CD14-positive monocyte (primary cell): Measurements from ENCODE around the gene TMA7. TPM values are rescaled to one million over a fixed set of nuclear protein-coding genes. Genes with fewer than 3 reads are reported as not detected.
A peak's percentile ranks its signal among the peaks of the same experiment; 100 is the strongest.
"Not testable (repeated sequence)": the region's sequence is repeated elsewhere in the genome, so short reads cannot be mapped to it uniquely, and the experiment has no call there.

Experiments used
- DNase-seq, 3 donors: peaks; one replicate each; pipeline ENCODE4 v3.0.0-alpha.2; 2011 to 2022
- H2AFZ ChIP-seq: 2 replicates; pipeline ENCODE4 v1.6.0; 2012; ENCODE audit warnings: mild to moderate bottlenecking, low read depth, low read length, inconsistent platforms; ENCODE audit not compliant: insufficient read depth, poor library complexity, severe bottlenecking
- H3K27ac ChIP-seq, 2 donors: 1 replicate in 1 of 2; 2 replicates in 1 of 2; pipeline ENCODE4 v1.5.1; 2012 to 2013; ENCODE audit warnings: low read length in 2 of 2, control low read depth in 1 of 2, inconsistent platforms in 1 of 2, low read depth in 1 of 2, mild to moderate bottlenecking in 1 of 2
- H3K27me3 ChIP-seq, 2 donors: one replicate each; pipeline versions ENCODE4 v1.6.0 to v1.6.1; 2011 to 2013; ENCODE audit warnings: low read length in 2 of 2; ENCODE audit not compliant: control insufficient read depth in 2 of 2, insufficient read depth in 2 of 2
- H3K36me3 ChIP-seq, 2 donors: replicated peaks in 1 of 2; 1 replicate in 1 of 2; 2 replicates in 1 of 2; pipeline versions ENCODE4 v1.5.1 to v1.6.1; 2012 to 2013; ENCODE audit warnings: low read length in 2 of 2, control low read depth in 1 of 2, inconsistent platforms in 1 of 2, mild to moderate bottlenecking in 1 of 2; ENCODE audit not compliant: insufficient read depth in 2 of 2, control insufficient read depth in 1 of 2
- H3K4me1 ChIP-seq, 2 donors: 1 replicate in 1 of 2; 2 replicates in 1 of 2; pipeline versions ENCODE4 v1.5.1 to v1.6.1; 2012 to 2013; ENCODE audit warnings: low read length in 2 of 2, control low read depth in 1 of 2, inconsistent platforms in 1 of 2, mild to moderate bottlenecking in 1 of 2, moderate library complexity in 1 of 2; ENCODE audit not compliant: insufficient read depth in 2 of 2, control insufficient read depth in 1 of 2
- H3K4me2 ChIP-seq: replicated peaks from 2 replicates; pipeline ENCODE3; 2012; ENCODE audit warnings: low read length, moderate library complexity, mild to moderate bottlenecking; ENCODE audit not compliant: poor library complexity, severe bottlenecking; ENCODE audit errors: extremely low read depth
- H3K4me3 ChIP-seq, 3 experiments: fragments of 200-600 bp in 1 of 3; sonication (generic) in 1 of 3; replicated peaks in 1 of 3; 1 replicate in 2 of 3; 2 replicates in 1 of 3; pipeline ENCODE4 v1.5.1; 2011 to 2013; ENCODE audit warnings: low read length in 3 of 3, mild to moderate bottlenecking in 3 of 3, control low read depth in 2 of 3, low read depth in 2 of 3, inconsistent platforms in 1 of 3, moderate library complexity in 1 of 3
- H3K79me2 ChIP-seq: 2 replicates; pipeline ENCODE4 v1.6.0; 2012; ENCODE audit warnings: mild to moderate bottlenecking, control low read depth, inconsistent platforms, low read length, moderate library complexity; ENCODE audit not compliant: insufficient read depth
- H3K9ac ChIP-seq: 2 replicates; pipeline ENCODE4 v1.6.0; 2017; ENCODE audit warnings: low read length, mild to moderate bottlenecking; ENCODE audit not compliant: insufficient read depth, poor library complexity, severe bottlenecking
- H3K9me3 ChIP-seq, 2 donors: replicated peaks in 1 of 2; 1 replicate in 1 of 2; 2 replicates in 1 of 2; pipeline versions ENCODE4 v1.5.1 to v1.6.1; 2012 to 2013; ENCODE audit warnings: low read length in 2 of 2, control low read depth in 1 of 2; ENCODE audit not compliant: control insufficient read depth in 1 of 2, insufficient read depth in 1 of 2
- H4K20me1 ChIP-seq: 2 replicates; pipeline ENCODE4 v1.6.0; 2012; ENCODE audit warnings: mild to moderate bottlenecking, low read length, control low read depth, moderate library complexity; ENCODE audit not compliant: insufficient read depth
- H3K27ac Mint-ChIP-seq, 7 donors: one replicate each; pipeline ENCODE4 v1.8.0; 2020; ENCODE audit warnings: mild to moderate bottlenecking in 7 of 7, mixed read lengths in 7 of 7, moderate library complexity in 6 of 7, inconsistent platforms in 2 of 7
- H3K27me3 Mint-ChIP-seq, 3 donors: one replicate each; pipeline ENCODE4 v1.8.0; 2021 to 2022; ENCODE audit warnings: low read depth in 3 of 3, mild to moderate bottlenecking in 3 of 3, mixed read lengths in 3 of 3, moderate library complexity in 3 of 3, inconsistent platforms in 1 of 3
- H3K36me3 Mint-ChIP-seq, 2 donors: one replicate each; pipeline ENCODE4 v1.8.0; 2020; ENCODE audit warnings: mixed read lengths in 2 of 2, inconsistent platforms in 1 of 2, mild to moderate bottlenecking in 1 of 2
- H3K4me1 Mint-ChIP-seq: one replicate; pipeline ENCODE4 v1.8.0; 2020; ENCODE audit warnings: mild to moderate bottlenecking, mixed read lengths
- H3K4me3 Mint-ChIP-seq, 2 donors: one replicate each; pipeline ENCODE4 v1.8.0; 2020; ENCODE audit warnings: mild to moderate bottlenecking in 2 of 2, mixed read lengths in 2 of 2, moderate library complexity in 1 of 2
- H3K9me3 Mint-ChIP-seq, 7 donors: one replicate each; pipeline ENCODE4 v1.8.0; 2020 to 2022; ENCODE audit warnings: mixed read lengths in 7 of 7, mild to moderate bottlenecking in 6 of 7, moderate library complexity in 6 of 7, inconsistent platforms in 2 of 7
- WGBS: methylation state at CpG from one replicate; pipeline ENCODE4 v1.1.5; 2013; ENCODE audit warnings: missing lambda C conversion rate; ENCODE audit not compliant: insufficient coverage; 5-methylcytosine and 5-hydroxymethylcytosine counted together
- intact Hi-C, 2 donors: fragments of 100-400 bp; cut with micrococcal nuclease; formaldehyde crosslinking; loops; one replicate each; pipeline versions ENCODE4 v1.15.0 to v1.15.1; 2023
- polyA plus RNA-seq, 3 donors: library from polyadenylated mRNA; depleted of rRNA in 1 of 3; unstranded in 2 of 3; stranded (reverse) in 1 of 3; fragments of 300-500 nt in 2 of 3; fragments of >200 nt in 1 of 3; fragmentation: Illumina TruSeq in 2 of 3; gene quantifications; 1 replicate in 2 of 3; 2 replicates in 1 of 3; pipeline ENCODE4 v1.2.3, GENCODE V29; 2012 to 2021
- TF ChIP-seq, protein P1 (sequence below): fragments of 200-600 bp; IDR thresholded peaks from one replicate; pipeline ENCODE4 v1.8.0; 2022; ENCODE audit warnings: antibody characterized with exemption, mild to moderate bottlenecking

TMA7 gene
- polyA plus RNA-seq, 3 donors = 301 to 559 (median 478) TPM

DNA sequence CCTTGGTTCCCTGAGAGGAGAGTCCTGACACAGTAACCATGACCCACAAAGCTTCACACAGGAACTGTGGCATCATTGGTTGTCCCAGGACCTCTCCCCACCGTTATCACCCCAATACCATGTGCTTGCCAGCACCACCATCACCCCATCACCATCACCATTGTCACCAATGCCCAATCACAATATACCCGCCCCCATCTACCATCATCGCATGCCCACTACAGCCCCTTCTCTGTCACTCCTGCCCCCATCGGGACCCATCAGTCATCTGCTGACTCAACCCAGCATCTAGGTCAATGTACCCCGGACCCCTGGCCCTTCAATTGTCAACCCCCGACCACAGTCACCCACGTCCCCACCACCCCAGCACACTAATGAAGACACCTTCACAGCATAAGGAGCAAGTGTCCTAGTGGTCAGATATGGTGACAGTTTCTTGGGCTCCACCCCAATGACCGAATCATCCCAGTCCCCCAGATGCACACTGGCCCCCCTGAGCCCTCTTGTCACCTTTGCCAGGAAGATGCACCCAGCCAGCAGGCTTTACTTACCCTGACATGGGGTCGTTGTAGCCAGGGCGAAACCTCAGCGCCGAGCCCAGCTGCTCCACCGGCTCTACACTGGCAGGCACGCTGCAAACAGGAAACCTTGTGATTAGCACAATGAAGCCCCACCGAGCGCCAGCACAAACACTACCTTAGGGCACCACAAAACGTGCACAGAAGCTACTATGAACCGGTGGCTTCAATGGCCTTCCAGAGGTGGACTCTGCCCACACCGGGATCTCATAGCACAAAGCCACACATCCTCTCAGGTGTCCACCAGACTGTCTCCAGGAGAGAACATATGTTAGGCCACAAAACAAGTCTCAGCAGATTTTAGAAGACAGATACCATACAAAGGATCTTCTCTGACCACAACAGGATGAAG is 38.8 kb downstream of the TMA7 start:
- Mint-ChIP-seq H3K27ac (peak overlapping the region in 4 of 7 donors; percentile 19 to 59 (median 36)), H3K27me3 (peaks cover 0 to 1% (median 0%) of the 10 kb centered on the region in 3 donors), H3K36me3 (peaks cover 45 to 73% of the 10 kb centered on the region in 2 donors), H3K4me1 (peaks cover 12% of the 10 kb centered on the region), H3K9me3 (no peaks in the 10 kb centered on the region), H3K4me3 (no peak overlapping the region)
- H3K4me3 ChIP-seq = no peak overlapping the region
- H3K27me3 ChIP-seq = no peaks in the 10 kb centered on the region
- WGBS = 34% methylated on average over 15 of the region's 19 CpGs
- no peak overlapping the region for H3K9ac ChIP-seq
- H3K36me3 ChIP-seq = peaks cover 16 to 50% of the 10 kb centered on the region in 2 donors
- H3K9me3 ChIP-seq = no peaks in the 10 kb centered on the region
- no peak for DNase-seq
- no peak overlapping the region for H3K27ac ChIP-seq
- intact Hi-C loops = no loop called here
- no peaks in the 10 kb centered on the region for H3K4me1 ChIP-seq
- no peak overlapping the region for H2AFZ ChIP-seq
- no peak overlapping the region for H3K4me2 ChIP-seq
- no peaks in the 10 kb centered on the region for H3K79me2 ChIP-seq
- peaks cover 19% of the 10 kb centered on the region for H4K20me1 ChIP-seq
- TF ChIP-seq, protein P1, sequence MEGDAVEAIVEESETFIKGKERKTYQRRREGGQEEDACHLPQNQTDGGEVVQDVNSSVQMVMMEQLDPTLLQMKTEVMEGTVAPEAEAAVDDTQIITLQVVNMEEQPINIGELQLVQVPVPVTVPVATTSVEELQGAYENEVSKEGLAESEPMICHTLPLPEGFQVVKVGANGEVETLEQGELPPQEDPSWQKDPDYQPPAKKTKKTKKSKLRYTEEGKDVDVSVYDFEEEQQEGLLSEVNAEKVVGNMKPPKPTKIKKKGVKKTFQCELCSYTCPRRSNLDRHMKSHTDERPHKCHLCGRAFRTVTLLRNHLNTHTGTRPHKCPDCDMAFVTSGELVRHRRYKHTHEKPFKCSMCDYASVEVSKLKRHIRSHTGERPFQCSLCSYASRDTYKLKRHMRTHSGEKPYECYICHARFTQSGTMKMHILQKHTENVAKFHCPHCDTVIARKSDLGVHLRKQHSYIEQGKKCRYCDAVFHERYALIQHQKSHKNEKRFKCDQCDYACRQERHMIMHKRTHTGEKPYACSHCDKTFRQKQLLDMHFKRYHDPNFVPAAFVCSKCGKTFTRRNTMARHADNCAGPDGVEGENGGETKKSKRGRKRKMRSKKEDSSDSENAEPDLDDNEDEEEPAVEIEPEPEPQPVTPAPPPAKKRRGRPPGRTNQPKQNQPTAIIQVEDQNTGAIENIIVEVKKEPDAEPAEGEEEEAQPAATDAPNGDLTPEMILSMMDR = no peak

DNA sequence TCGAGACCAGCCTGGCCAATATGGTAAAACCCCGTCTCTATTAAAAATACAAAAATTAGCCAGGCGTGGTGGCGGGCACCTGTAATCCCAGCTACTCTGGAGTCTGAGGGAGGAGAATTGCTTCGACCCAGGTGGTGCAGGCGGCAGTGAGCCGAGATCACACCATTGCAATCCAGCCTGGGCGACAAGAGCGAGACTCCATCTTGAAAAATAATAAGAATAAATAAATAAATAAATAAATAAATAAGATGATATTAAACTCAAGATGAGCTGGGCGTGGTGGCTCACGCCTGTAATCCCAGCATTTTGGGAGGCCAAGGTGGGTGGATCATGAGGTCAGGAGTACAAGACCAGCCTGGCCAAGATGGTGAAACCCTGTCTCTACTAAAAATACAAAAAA is 40.8 kb downstream of the TMA7 start:
- H3K4me3 ChIP-seq, H3K4me3 Mint-ChIP-seq, H3K9me3 Mint-ChIP-seq, H3K4me1 ChIP-seq, intact Hi-C loops, H3K27ac ChIP-seq, H3K27me3 Mint-ChIP-seq, H2AFZ ChIP-seq, H3K4me1 Mint-ChIP-seq, H3K27me3 ChIP-seq, H3K4me2 ChIP-seq, H3K79me2 ChIP-seq, DNase-seq, H3K27ac Mint-ChIP-seq, H3K9ac ChIP-seq, H3K9me3 ChIP-seq: not testable (repeated sequence)
- Histone ChIP-seq H4K20me1 (peaks cover 25% of the 10 kb centered on the region), H3K36me3 (peaks cover 13 to 38% of the 10 kb centered on the region in 2 donors)
- no CpG with 5 or more reads among the region's 11 CpGs for WGBS
- peaks cover 44 to 63% of the 10 kb centered on the region in 2 donors for H3K36me3 Mint-ChIP-seq

DNA sequence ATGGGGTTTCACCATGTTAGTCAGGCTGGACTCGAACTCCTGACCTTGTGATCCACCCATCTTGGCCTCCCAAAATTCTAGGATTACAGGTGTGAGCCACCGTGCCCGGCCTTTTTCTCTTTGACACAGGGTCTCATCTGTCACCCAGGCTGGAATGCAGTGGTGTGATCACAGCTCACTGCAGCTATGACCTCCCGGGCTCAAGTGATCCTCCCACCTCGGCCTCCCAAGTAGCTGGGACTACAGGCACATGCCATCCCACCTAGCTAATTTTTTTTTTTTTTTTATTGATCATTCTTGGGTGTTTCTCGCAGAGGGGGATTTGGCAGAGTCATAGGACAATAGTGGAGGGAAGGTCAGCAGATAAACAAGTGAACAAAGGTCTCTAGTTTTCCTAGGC is 42.8 kb downstream of the TMA7 start:
- H3K4me3 Mint-ChIP-seq, H3K4me1 Mint-ChIP-seq, H3K9me3 ChIP-seq, H3K27me3 ChIP-seq, H3K4me1 ChIP-seq, DNase-seq, H3K79me2 ChIP-seq, H2AFZ ChIP-seq, H3K4me3 ChIP-seq, H3K27me3 Mint-ChIP-seq, H3K9me3 Mint-ChIP-seq, H3K4me2 ChIP-seq, H3K27ac ChIP-seq, intact Hi-C loops, H3K27ac Mint-ChIP-seq, H3K9ac ChIP-seq: not testable (repeated sequence)
- 89% methylated on average over 2 of the region's 6 CpGs for WGBS
- peaks cover 20% of the 10 kb centered on the region for H4K20me1 ChIP-seq
- H3K36me3 Mint-ChIP-seq = peaks cover 29 to 45% of the 10 kb centered on the region in 2 donors
- peaks cover 8 to 22% of the 10 kb centered on the region in 2 donors for H3K36me3 ChIP-seq
